PC-9 (cell line): ENCODE results near the gene SMIM14.

Experiments used
- EZH2 ChIP-seq: fragments of 200-600 bp; sonication (generic); IDR thresholded peaks from 2 replicates; pipeline ENCODE4 v1.8.0; 2017; ENCODE audit warnings: antibody characterized with exemption, low read depth
- TF ChIP-seq, protein P1 (sequence below): fragments of 200-600 bp; sonication (generic); conservative IDR thresholded peaks from 2 replicates; pipeline ENCODE4 v1.6.1; 2017; ENCODE audit warnings: mixed run types, antibody characterized with exemption, mild to moderate bottlenecking, moderate library complexity

DNA sequence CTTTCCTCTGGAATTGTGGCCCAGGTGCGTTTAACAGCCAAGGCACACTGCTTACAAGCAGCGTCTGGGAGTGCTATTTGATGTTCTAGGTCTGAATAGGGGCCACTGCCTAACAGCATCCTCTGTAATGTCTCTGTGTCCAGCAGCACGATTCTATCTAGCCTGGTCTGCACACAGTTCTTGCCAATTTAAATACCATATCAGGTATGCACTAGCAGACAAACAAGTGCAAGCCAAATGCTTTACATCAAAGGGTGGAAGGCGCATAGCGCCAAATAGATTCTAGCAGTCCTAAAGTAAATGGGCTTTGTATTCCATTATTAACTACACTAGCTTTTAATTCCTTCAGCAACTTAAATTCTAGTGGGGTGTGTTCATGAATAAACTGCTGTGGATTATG is 95.6 kb downstream of the SMIM14 start:
- TF ChIP-seq, protein P1, sequence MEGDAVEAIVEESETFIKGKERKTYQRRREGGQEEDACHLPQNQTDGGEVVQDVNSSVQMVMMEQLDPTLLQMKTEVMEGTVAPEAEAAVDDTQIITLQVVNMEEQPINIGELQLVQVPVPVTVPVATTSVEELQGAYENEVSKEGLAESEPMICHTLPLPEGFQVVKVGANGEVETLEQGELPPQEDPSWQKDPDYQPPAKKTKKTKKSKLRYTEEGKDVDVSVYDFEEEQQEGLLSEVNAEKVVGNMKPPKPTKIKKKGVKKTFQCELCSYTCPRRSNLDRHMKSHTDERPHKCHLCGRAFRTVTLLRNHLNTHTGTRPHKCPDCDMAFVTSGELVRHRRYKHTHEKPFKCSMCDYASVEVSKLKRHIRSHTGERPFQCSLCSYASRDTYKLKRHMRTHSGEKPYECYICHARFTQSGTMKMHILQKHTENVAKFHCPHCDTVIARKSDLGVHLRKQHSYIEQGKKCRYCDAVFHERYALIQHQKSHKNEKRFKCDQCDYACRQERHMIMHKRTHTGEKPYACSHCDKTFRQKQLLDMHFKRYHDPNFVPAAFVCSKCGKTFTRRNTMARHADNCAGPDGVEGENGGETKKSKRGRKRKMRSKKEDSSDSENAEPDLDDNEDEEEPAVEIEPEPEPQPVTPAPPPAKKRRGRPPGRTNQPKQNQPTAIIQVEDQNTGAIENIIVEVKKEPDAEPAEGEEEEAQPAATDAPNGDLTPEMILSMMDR: no peak
- TF ChIP-seq EZH2: no peak
